Measurements from ENCODE around the gene HEXIM1. TPM values are rescaled to one million over a fixed set of nuclear protein-coding genes. Genes with fewer than 3 reads are reported as not detected.

HEXIM1 gene, protein sequence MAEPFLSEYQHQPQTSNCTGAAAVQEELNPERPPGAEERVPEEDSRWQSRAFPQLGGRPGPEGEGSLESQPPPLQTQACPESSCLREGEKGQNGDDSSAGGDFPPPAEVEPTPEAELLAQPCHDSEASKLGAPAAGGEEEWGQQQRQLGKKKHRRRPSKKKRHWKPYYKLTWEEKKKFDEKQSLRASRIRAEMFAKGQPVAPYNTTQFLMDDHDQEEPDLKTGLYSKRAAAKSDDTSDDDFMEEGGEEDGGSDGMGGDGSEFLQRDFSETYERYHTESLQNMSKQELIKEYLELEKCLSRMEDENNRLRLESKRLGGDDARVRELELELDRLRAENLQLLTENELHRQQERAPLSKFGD
- 59.1 TPM for total RNA-seq (2021; ENCODE audit: unreplicated experiment)
- 80.0 TPM for polyA plus RNA-seq (2012; ENCODE audit: insufficient read length)
- Bru-seq, nascent RNA, result percentile 96 among the genes with signal in this experiment
- BruChase-seq, experiment 1, labeled RNA remaining after a 2-hour chase, result percentile 100 among the genes with signal in this experiment
- percentile 97 among the genes with signal in this experiment for BruChase-seq, experiment 2, labeled RNA remaining after a 6-hour chase
- long read RNA-seq, transcript HEXIM1-201 (1 exons, 3,600 nt), result major isoform, 88 of 91 reads
- long read RNA-seq, partial matches to known transcripts, result 0 of 91 reads
- long read RNA-seq, other reads (novel, unspliced or antisense), result 3 of 91 reads

DNA sequence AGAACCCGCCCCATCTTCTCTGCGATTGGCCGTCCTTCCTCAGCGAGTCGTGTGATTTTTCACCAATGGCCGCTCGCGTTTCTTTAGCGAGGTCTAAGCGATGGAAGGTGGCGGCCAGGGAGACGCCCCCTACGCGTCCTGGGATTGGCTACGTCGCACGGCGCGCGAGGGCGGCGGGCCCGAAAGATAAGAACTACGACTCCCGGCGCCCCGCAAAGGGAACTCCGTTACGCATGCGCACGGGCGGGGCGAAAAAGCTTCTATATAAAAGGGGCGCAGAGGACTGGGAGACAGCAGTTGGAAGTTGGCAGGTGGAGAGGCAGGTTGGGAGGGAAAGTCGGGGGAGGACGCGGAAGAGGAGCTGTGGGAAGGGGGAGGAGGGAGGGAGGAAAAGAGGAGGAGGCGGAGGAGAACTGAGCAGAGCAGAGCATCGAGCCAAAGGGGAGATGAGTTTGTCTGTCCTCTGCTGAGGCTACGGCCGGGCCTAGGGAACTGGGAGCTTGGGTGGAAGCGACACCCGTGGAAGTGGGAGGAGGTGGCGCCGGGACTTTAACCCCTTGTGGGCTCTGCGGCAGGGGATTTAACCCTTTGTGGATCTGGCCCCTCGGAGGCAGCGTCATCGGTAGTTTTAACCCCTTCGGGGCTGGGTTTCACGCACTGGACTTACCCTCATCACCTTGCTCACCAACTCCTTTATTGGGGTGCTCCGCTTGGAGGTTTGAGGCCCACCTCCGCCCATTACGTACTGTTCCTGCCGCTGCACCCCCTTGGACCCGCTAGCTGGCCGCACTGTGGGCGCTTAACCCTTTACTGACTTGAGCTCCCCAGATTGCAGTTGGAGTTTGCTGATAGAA lies at the start of gene HEXIM1:
Gene HEXIM1 (plus strand): TSS at position 293 of the 854 bp plus-strand sequence. CDS start 716 bp downstream, outside the sequence.
- H3K36me3 ChIP-seq (ENCODE audit: control insufficient read depth, insufficient read depth, low read length), result peaks cover 4% of the 10 kb centered on the region
- H3K27ac ChIP-seq (ENCODE audit: low read length), result peak within 1 kb of the TSS; percentile 100
- TF ChIP-seq, protein P1, sequence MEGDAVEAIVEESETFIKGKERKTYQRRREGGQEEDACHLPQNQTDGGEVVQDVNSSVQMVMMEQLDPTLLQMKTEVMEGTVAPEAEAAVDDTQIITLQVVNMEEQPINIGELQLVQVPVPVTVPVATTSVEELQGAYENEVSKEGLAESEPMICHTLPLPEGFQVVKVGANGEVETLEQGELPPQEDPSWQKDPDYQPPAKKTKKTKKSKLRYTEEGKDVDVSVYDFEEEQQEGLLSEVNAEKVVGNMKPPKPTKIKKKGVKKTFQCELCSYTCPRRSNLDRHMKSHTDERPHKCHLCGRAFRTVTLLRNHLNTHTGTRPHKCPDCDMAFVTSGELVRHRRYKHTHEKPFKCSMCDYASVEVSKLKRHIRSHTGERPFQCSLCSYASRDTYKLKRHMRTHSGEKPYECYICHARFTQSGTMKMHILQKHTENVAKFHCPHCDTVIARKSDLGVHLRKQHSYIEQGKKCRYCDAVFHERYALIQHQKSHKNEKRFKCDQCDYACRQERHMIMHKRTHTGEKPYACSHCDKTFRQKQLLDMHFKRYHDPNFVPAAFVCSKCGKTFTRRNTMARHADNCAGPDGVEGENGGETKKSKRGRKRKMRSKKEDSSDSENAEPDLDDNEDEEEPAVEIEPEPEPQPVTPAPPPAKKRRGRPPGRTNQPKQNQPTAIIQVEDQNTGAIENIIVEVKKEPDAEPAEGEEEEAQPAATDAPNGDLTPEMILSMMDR (IDR thresholded peaks at IDR 0.05), result no peak
- TF ChIP-seq SIN3A (IDR thresholded peaks at IDR 0.05; ENCODE audit: borderline replicate concordance, insufficient read depth, low read depth, low read length), result peak; percentile 91; the same call in 1 of the 2 replicates
- peak; percentile 100 for TF ChIP-seq POLR2AphosphoS5 (IDR thresholded peaks at IDR 0.05; ENCODE audit: low read depth, low read length)
- TF ChIP-seq, protein P2, sequence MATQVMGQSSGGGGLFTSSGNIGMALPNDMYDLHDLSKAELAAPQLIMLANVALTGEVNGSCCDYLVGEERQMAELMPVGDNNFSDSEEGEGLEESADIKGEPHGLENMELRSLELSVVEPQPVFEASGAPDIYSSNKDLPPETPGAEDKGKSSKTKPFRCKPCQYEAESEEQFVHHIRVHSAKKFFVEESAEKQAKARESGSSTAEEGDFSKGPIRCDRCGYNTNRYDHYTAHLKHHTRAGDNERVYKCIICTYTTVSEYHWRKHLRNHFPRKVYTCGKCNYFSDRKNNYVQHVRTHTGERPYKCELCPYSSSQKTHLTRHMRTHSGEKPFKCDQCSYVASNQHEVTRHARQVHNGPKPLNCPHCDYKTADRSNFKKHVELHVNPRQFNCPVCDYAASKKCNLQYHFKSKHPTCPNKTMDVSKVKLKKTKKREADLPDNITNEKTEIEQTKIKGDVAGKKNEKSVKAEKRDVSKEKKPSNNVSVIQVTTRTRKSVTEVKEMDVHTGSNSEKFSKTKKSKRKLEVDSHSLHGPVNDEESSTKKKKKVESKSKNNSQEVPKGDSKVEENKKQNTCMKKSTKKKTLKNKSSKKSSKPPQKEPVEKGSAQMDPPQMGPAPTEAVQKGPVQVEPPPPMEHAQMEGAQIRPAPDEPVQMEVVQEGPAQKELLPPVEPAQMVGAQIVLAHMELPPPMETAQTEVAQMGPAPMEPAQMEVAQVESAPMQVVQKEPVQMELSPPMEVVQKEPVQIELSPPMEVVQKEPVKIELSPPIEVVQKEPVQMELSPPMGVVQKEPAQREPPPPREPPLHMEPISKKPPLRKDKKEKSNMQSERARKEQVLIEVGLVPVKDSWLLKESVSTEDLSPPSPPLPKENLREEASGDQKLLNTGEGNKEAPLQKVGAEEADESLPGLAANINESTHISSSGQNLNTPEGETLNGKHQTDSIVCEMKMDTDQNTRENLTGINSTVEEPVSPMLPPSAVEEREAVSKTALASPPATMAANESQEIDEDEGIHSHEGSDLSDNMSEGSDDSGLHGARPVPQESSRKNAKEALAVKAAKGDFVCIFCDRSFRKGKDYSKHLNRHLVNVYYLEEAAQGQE (IDR thresholded peaks at IDR 0.05; ENCODE audit: insufficient read depth in 1 of 2, low read depth in 2 of 2, low read length in 1 of 2), result 0 out of 4 replicates have a peak, but pooled peaks of 1 of the 2 experiments have one; percentile 17
- no peak for TF ChIP-seq TCF7L2 (IDR thresholded peaks at IDR 0.05; ENCODE audit: low read depth, low read length)
- peaks cover 10% of the 10 kb centered on the region for H3K4me1 ChIP-seq (ENCODE audit: control insufficient read depth, insufficient read depth, low read length)
- peak within 1 kb of the TSS; percentile 77 to 93 for H3K4me3 ChIP-seq (ENCODE audit: low read depth in 2 of 2, low read length in 2 of 2)
- in situ Hi-C loops (cut with HindIII; ENCODE audit: low pct_unique_long_range_greater_than_20kb, low sequenced_read_pairs) (no loop called here), intact Hi-C loops (cut with micrococcal nuclease; ENCODE audit: unreplicated experiment) (no loop called here)
- ATAC-seq, result peak; percentile 88
- TSS peak; percentile 93 for BruUV-seq (replicated peaks)
- POLR2A ChIA-PET, result interaction anchor here (0.6 to 2.1 kb wide), 8 partner anchors 11 to 78 kb away, joined by 3 to 11 read pairs (median 4); partner anchors contain the start of gene ACBD4
- no peaks in the 10 kb centered on the region for H3K9me3 ChIP-seq (ENCODE audit: control insufficient read depth, insufficient read depth, low read depth, low read length)
- DNase-seq (ENCODE audit: low read depth, low spot score), result peak; percentile 93
- CTCF ChIA-PET, result interaction anchor here (0.6 to 5.5 kb wide), 8 partner anchors 11 to 278 kb away, joined by 3 to 40 read pairs (median 6); partner anchors contain the start of gene ACBD4
- no peaks in the 10 kb centered on the region for H3K27me3 ChIP-seq (ENCODE audit: control insufficient read depth, insufficient read depth, low read length)

DNA sequence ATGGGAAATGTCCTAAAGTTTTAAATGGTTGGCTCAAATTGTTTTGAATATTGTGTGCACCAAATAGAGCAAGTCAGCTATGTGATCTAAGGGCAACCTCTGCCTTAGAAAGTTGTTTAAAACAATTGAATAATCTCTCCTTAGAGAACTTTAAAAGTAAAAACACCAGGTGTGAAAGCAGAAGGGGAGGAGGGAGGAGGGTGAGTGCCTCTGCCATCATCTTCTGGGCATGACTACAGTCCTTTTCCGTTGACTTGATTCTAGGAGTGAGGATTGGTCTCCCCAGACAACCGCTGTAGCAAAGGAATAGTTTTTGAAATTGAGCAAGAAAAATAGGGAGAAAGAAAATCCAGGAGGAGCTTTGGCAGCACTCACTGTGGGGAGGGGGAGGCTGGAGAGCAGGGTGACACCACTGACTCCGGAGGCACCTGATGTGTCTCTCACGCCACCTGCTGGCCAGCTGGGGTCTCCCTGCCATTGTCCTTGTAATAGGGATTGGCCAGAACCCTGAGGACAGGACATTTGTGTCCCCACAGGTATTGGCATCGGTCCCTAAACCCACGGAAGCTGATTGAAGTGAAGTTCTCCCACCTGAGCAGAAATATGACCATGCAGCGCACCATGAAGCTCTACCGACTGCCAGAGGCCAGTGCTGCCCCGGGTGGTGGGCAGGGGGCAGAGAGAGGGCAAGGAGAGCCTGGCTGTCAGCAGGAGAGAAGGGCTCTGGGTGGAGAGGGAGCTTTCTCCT lies 49.2 kb upstream of the HEXIM1 start:
- POLR2A ChIA-PET, result no interaction called here
- H3K4me3 ChIP-seq (ENCODE audit: low read depth in 2 of 2, low read length in 2 of 2), result no peak overlapping the region
- CTCF ChIA-PET, result interaction anchor here (0.5 to 0.8 kb wide), 4 partner anchors 12 to 1094 kb away, joined by 3 to 5 read pairs (median 4); partner anchors contain the start of gene KANSL1
- no peaks in the 10 kb centered on the region for H3K27me3 ChIP-seq (ENCODE audit: control insufficient read depth, insufficient read depth, low read length)
- in situ Hi-C loops (cut with HindIII; ENCODE audit: low pct_unique_long_range_greater_than_20kb, low sequenced_read_pairs) (no loop called here), intact Hi-C loops (cut with micrococcal nuclease; ENCODE audit: unreplicated experiment) (no loop called here)
- no peaks in the 10 kb centered on the region for H3K9me3 ChIP-seq (ENCODE audit: control insufficient read depth, insufficient read depth, low read depth, low read length)
- peak; percentile 93 for ATAC-seq
- no peak overlapping the region for H3K27ac ChIP-seq (ENCODE audit: low read length)
- BruUV-seq (replicated peaks), result no TSS peak
- DNase-seq (ENCODE audit: low read depth, low spot score), result peak; percentile 36
- H3K36me3 ChIP-seq (ENCODE audit: control insufficient read depth, insufficient read depth, low read length), result peaks cover 6% of the 10 kb centered on the region; the same call in 1 of the 2 replicates
- no peaks in the 10 kb centered on the region for H3K4me1 ChIP-seq (ENCODE audit: control insufficient read depth, insufficient read depth, low read length)
- TF ChIP-seq, protein P1 (IDR thresholded peaks at IDR 0.05), result peak; percentile 88
- TF ChIP-seq, protein P2 (IDR thresholded peaks at IDR 0.05; ENCODE audit: insufficient read depth in 1 of 2, low read depth in 2 of 2, low read length in 1 of 2), result no peak

Data from Panc1 (cell line).